NCI-H146 (cell line): ENCODE measurements around the gene VN1R4.
"Not testable (repeated sequence)": the region's sequence is repeated elsewhere in the genome, so short reads cannot be mapped to it uniquely, and the experiment has no call there.

Source experiments
- DNase-seq: peaks from one replicate; lab custom pipeline; 2025; lab: John Stamatoyannopoulos, UW

VN1R4 gene

GRCh38 chr19:53267623-53268022 is at the start of gene VN1R4:
VN1R4 (minus strand) TSS chr19:53267723; CDS start chr19:53267665, 58 bp downstream.
- DNase-seq: not testable (repeated sequence)

DNA sequence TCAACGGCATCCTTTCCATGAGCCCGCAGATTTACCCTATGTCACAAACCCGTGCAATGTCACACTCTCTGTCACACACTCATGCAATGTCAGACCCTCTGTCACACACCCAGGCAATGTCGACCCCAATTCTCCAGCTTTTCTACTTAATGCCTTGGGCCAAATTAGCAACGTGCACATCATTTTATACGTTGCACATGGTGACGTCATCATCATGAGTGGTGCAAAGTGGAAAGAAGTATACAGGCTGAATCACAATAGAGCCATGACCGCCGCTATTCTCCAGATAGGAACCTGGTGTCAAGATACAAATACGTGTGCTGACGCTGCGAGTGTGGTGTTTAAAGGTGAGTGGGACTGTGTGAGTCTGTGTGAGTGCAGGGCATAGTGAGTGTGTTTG is 44.4 kb upstream of the VN1R4 start:
- no peak for DNase-seq

DNA sequence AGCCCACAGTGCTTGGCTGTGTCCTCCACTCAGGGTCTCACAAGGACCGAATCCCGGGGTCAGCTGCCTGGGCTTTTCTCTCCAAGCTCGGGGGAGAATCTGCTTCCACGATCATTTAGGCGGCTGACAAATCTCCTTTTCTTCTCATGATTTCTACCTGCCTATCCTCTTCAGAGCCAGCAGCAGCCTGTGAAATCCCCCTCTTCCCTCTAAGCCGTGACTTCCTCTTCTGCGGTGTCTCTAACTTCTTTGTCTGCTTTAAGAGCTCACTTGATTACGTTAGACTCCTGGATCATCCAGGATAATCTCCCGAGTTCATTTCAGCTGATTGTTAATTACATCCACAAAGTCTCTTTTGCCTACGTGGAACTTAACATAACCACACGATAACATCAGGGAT is 43.5 kb upstream of the VN1R4 start:
- no peak for DNase-seq

- no peak for DNase-seq
Observed at GRCh38 chr19:53308339-53308811, 40.9 kb upstream of the VN1R4 start.

DNA sequence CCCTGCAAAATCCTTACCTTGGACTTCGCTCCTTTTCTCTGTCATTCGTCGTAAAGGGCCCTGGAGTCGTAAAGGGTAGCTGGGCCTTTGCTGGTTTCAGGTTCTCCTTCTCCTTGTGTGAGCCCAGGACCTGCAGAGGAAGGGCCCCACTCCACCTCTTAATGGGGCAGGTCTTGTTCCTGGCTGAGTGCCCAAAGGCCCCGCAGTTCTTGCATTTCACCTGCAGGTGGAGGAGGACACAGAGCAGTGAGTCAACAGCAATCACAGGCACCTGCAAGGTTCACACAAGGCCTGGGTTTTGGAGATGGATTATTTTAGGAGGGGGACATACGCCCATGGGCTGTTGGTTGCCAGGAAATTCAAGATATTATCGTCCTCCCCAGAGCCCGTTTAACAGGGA is 33.8 kb upstream of the VN1R4 start:
- DNase-seq: peak; percentile 17

DNA sequence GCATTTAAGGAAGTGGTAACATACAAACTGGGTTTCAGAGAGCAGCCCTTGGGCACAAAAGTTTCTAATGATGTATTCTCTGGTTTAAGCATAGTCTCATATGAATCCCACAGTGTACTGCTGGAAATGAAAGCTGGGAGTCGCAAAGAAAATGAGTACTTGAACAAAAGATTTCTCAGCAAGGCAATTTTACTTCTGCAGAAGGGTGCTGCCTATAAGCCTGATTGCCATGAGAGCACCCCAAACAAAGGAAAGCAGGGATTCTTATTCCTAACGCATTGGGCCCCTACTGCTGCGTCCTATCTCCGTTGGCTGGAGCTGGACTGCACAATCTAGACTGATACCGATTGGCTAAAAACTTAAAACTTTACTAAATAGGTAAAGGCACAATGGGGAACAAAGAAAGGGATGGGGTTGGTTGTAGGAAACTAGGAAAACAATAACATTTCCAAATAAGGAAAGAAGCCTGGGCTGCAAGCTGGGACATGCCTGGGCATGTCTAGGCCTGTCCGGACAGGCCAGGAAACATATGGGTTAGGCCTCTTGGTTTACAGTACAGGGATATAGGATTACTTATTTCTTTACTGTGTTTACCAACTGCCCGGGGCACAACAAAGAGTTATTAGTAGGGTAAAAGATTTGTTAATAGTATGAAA is 27.4 kb upstream of the VN1R4 start:
- DNase-seq: no peak

GRCh38 chr19:53290758-53291549 is 23.4 kb upstream of the VN1R4 start:
- DNase-seq: no peak

DNA sequence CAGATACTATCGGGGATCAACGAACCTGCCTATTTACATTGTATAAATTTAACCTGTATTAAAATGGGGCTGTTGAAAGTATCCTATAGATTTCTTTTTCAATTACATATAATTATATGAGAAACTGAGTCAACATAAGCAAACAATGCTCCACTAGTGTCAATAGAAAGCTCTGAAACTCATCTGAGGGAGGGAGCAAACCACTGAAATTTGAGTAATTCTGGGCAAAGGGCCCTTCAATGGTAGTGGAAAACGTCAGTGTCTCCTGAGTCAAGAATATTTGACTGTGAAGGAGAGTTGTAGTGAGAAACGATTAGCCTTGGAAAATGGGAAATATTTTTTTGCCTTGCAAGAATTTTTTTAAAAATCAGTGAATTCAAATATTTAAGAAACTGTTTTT is 17.6 kb upstream of the VN1R4 start:
- DNase-seq: no peak

DNA sequence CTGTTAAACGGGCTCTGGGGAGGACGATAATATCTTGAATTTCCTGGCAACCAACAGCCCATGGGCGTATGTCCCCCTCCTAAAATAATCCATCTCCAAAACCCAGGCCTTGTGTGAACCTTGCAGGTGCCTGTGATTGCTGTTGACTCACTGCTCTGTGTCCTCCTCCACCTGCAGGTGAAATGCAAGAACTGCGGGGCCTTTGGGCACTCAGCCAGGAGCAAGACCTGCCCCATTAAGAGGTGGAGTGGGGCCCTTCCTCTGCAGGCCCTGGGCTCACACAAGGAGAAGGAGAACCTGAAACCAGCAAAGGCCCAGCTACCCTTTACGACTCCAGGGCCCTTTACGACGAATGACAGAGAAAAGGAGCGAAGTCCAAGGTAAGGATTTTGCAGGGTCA is 14.4 kb upstream of the VN1R4 start:
- not testable (repeated sequence) for DNase-seq

DNA sequence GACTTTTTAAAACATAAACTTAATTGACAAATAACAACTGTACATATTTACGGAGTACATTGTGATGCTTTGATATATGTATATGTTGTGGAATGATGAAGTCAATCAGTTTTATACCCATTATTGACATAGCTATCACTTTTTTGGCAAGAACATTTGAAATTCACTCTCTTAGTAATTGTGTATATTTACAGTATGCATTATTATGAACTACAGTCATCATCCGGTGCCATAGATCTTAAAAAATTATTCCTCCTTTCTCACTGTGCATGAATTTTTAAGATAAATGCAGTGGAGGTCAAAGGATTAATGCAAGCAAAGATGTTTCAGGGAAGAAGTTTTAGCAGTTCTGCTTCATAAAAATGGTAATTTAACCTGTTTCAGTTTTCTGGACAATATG is 8.0 kb upstream of the VN1R4 start:
- no peak for DNase-seq

GRCh38 chr19:53272044-53272443 is 4.5 kb upstream of the VN1R4 start:
- no peak for DNase-seq

DNA sequence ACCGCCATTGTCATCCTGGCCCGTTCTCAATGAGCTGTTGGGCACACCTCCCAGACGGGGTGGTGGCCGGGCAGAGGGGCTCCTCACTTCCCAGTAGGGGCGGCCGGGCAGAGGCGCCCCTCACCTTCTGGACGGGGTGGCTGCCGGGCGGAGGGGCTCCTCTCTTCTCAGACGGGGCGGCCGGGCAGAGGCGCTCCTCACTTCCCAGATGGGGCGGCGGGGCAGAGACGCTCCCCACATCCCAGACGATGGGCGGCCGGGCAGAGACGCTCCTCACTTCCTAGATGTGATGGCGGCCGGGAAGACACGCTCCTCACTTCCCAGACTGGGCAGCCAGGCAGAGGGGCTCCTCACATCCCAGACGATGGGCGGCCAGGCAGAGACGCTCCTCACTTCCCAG is 2.3 kb upstream of the VN1R4 start:
- not testable (repeated sequence) for DNase-seq

- DNase-seq: not testable (repeated sequence)
Observed at GRCh38 chr19:53257715-53258342, 9.7 kb downstream of the VN1R4 start, which contains the start of gene VN1R2. VN1R2 (plus strand) TSS chr19:53258292; CDS start chr19:53258376, 84 bp downstream.

GRCh38 chr19:53254411-53255341 is 12.8 kb downstream of the VN1R4 start, which contains the start of gene ZNF677:
ZNF677 (minus strand) TSS chr19:53254873; CDS start chr19:53251550, 3,323 bp downstream.
- DNase-seq: peak; percentile 86

- DNase-seq: no peak
Observed at GRCh38 chr19:53246498-53246897, 21.0 kb downstream of the VN1R4 start.

DNA sequence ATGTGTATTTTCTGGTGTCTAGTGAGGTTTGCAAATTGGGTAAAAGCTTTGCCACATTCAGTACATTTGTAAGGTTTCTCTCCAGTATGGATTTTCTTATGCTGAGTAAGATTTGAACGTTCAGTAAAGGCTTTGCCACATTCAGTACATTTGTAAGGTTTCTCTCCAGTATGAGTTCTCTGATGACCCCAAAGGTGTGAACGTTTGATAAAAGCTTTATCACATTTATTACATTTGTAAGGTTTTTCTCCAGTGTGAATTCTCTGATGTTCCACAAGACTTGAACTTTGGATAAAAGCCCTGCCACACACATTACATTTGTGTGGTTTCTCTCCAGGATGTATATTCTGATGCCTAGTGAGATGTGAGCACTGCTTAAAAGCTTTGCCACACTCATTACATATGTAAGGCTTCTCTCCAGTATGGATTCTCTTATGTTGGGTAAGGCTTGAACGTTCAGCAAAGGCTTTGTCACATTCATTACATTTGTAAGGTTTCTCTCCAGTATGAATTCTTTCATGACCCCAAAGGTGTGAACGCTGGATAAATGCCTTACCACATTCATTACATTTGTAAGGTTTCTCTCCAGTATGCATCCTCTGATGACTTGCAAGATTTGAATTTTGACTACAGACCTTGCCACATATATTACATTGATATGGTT is 30.3 kb downstream of the VN1R4 start:
- no peak for DNase-seq

GRCh38 chr19:53224606-53225005 is 42.9 kb downstream of the VN1R4 start:
- DNase-seq: no peak

GRCh38 chr19:53222716-53223115 is 44.8 kb downstream of the VN1R4 start:
- not testable (repeated sequence) for DNase-seq
